ENCODE data around the gene DIO1.
A peak's percentile ranks its signal among the peaks of the same experiment; 100 is the strongest.
"Not testable (repeated sequence)": the region's sequence is repeated elsewhere in the genome, so short reads cannot be mapped to it uniquely, and the experiment has no call there.

The DIO1 gene

GRCh38 chr1:53868565-53868964 lies 25.4 kb upstream of the DIO1 start:
- TF ChIP-seq CTCF (IDR thresholded peaks at IDR 0.05; ENCODE audit: control insufficient read depth, extremely low read depth, insufficient read depth), result no peak
- H3K4me3 ChIP-seq (ENCODE audit: low read depth, low read length), result no peak overlapping the region
- no peak for DNase-seq (ENCODE audit: low read depth)

- DNase-seq (ENCODE audit: low read depth), result no peak
- TF ChIP-seq CTCF (IDR thresholded peaks at IDR 0.05; ENCODE audit: control insufficient read depth, extremely low read depth, insufficient read depth), result no peak
- H3K4me3 ChIP-seq (ENCODE audit: low read depth, low read length), result no peak overlapping the region
Measured at GRCh38 chr1:53869454-53870117, 24.4 kb upstream of the DIO1 start.

DNA sequence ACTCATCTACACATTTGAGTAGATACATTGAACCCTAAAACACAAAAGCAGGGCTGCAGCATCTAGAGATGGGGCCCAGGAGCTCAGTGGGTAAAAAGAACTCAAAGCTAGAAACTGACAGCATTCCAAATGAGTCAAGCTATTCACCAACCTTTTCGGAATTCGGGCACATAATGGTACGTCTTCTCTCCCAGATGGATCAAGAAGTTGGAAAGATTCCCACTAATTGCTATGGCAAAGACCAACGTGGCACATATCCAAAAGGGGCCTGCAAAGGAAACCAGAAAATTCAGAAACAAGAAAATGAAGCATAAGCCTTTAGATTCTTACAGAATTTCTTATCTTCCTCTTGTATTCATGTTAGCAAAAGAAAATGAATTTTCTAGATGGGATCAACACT lies 22.8 kb upstream of the DIO1 start:
- TF ChIP-seq CTCF (IDR thresholded peaks at IDR 0.05; ENCODE audit: control insufficient read depth, extremely low read depth, insufficient read depth), result no peak
- DNase-seq (ENCODE audit: low read depth), result no peak
- no peak overlapping the region for H3K4me3 ChIP-seq (ENCODE audit: low read depth, low read length)

DNA sequence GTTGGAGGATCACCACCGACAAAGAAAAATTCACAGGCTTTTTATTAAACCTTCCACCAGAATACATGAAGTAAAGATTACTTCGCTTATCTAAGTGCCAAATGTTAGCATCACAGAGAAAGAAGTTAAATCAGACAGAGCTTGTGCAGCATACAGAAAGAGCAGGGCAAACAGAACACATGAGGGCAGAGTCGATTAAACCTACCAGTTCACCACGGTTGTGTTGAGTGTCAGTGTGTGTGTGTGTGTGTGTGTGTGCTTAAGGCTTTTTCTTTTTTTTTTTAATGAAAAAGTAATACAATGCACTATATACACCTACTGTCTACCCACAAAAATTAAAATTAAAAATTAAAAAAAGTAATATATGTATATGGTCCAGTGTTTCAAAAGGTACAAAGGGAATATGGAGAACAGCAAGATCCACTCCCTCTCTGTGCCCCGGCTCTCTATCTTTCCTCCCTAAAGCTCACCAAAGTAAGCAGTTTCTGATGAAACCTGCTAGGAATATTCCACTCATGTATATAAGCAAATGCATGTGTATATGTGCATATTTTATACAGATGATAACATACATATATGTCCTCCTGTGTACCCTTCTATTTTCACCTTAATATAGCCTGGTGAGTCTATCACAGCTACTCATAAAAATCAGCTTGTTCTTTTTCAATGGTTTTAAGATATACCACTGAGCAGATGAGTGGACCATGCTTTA lies 22.1 kb upstream of the DIO1 start:
- DNase-seq (ENCODE audit: low read depth), result no peak
- TF ChIP-seq CTCF (IDR thresholded peaks at IDR 0.05; ENCODE audit: control insufficient read depth, extremely low read depth, insufficient read depth), result no peak
- no peak overlapping the region for H3K4me3 ChIP-seq (ENCODE audit: low read depth, low read length)

DNA sequence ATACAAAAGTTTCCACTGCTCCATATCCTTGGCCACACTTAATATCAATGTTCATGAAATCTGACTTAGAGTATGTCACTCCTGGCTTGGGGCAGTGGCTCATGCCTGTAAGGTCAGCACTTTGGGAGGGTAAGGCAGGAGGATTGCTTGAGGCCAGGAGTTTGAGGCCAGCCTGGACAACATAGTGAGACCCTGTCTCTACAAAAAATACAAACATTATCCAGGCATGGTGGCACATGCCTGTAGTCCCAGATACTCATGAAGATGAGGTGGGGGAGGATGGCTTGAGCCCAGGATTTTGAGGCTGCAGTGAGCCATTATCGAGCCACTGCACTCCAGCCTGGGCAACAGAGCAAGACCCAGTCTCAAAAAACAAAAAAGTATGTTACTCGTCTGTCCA lies 18.8 kb upstream of the DIO1 start:
- not testable (repeated sequence) for DNase-seq (ENCODE audit: low read depth); H3K4me3 ChIP-seq (ENCODE audit: low read depth, low read length)

- TF ChIP-seq CTCF (IDR thresholded peaks at IDR 0.05; ENCODE audit: control insufficient read depth, extremely low read depth, insufficient read depth), result peak; percentile 69
- H3K4me3 ChIP-seq (ENCODE audit: low read depth, low read length), result no peak overlapping the region
- peak; percentile 37 for DNase-seq (ENCODE audit: low read depth)
Measured at GRCh38 chr1:53878492-53879105, 15.4 kb upstream of the DIO1 start.

GRCh38 chr1:53881853-53882252 lies 12.1 kb upstream of the DIO1 start:
- not testable (repeated sequence) for DNase-seq (ENCODE audit: low read depth); H3K4me3 ChIP-seq (ENCODE audit: low read depth, low read length)

GRCh38 chr1:53883600-53883999 lies 10.4 kb upstream of the DIO1 start:
- not testable (repeated sequence) for H3K4me3 ChIP-seq (ENCODE audit: low read depth, low read length); DNase-seq (ENCODE audit: low read depth)

All from LNCaP clone FGC (cell line).